NOMO-1 (cell line): ENCODE data around the gene FGF11.

ENCODE experiments used
- DNase-seq, 2 experiments: peaks; one replicate each; lab custom pipeline; 2025; ENCODE audit not compliant: unreplicated experiment in 2 of 2; lab: John Stamatoyannopoulos, UW

FGF11 gene

GRCh38 chr17:7407485-7408251 is 31.6 kb upstream of the FGF11 start, which contains the start of gene NLGN2:
Gene NLGN2, plus strand, starts transcription at chr17:7407845. Its CDS starts 411 bp downstream, at chr17:7408256.
- no peak for DNase-seq

- DNase-seq = no peak
Observed at GRCh38 chr17:7408252-7408727, 31.0 kb upstream of the FGF11 start.

GRCh38 chr17:7408863-7409262 is 30.4 kb upstream of the FGF11 start:
- DNase-seq = no peak

DNA sequence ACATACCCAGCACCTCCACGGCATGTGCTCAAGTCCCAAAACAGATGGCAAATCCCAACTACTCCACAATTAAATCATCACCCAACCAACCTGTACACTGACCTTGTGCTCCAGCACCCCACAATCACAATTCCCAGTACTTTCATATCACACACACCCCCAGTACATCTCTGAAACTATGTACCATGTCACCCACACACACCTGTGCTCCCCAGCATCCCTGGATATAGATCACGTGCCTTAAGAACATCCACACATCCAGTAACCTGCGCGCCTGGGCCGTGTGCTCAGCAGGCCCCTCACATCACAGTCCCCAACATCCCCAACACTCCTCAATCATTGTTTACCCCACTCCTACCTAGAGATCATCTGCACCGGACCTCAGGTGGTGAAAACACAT is 29.6 kb upstream of the FGF11 start:
- DNase-seq = no peak

GRCh38 chr17:7410634-7411426 is 28.5 kb upstream of the FGF11 start:
- DNase-seq = no peak

DNA sequence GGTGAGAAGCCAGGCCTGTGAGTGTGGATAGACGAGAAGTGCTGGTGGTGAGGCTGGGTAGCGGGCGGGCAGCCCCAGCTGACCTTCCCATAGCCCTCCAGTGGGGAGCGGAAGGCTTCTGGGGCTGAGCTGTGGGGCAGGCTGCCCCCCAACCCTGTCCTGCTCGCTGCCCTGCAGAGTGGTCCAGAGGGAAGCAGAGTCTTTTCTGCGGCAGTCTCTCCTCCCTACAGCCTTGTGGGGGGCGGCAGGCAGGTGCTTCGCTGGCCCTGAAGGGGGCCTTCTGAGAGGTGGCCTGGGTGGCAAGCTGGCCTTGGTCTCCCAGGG is 27.9 kb upstream of the FGF11 start:
- DNase-seq = no peak

- DNase-seq = no peak
Observed at GRCh38 chr17:7413346-7413985, 25.8 kb upstream of the FGF11 start.

DNA sequence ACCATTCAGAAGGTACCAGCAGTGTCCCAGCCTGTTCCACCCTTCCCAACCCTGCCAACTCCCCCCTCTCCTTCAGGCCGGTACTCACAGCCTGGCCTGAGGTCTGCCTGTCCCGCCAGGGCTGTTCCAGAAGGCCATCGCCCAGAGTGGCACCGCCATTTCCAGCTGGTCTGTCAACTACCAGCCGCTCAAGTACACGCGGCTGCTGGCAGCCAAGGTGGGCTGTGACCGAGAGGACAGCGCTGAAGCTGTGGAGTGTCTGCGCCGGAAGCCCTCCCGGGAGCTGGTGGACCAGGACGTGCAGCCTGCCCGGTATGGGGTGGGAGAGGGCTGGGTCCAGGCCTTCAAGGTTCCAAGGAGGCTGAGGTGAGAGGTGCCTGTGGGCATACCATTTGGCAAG is 24.5 kb upstream of the FGF11 start:
- no peak for DNase-seq

DNA sequence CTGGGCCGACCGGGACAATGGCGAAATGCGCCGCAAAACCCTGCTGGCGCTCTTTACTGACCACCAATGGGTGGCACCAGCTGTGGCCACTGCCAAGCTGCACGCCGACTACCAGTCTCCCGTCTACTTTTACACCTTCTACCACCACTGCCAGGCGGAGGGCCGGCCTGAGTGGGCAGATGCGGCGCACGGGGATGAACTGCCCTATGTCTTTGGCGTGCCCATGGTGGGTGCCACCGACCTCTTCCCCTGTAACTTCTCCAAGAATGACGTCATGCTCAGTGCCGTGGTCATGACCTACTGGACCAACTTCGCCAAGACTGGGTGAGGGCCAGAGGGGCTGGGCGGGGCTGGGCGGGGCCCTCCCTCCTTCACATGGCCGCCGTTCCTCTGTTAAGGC is 23.5 kb upstream of the FGF11 start:
- DNase-seq = no peak

DNA sequence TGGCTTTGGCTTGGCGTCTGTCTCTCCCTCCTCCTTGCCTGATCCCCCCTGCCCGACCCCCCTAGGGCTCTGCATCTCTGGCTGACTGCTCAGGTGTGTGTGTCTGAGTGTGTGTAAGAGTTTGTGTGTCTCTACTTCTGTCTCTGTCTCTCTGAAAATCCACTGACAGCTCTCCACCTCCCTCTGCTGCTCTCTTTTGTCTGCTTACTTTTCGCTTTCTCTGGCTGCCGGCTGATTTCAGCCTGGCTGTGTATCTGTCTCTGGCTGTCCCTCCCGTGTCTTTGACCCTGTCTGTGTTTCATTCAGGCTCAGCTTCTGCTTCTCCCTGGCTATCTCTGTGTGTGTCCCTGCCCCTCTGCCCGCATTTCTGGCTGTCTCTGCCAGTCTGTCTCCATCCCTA is 23.0 kb upstream of the FGF11 start:
- no peak for DNase-seq

GRCh38 chr17:7417056-7417655 is 22.2 kb upstream of the FGF11 start:
- no peak for DNase-seq

DNA sequence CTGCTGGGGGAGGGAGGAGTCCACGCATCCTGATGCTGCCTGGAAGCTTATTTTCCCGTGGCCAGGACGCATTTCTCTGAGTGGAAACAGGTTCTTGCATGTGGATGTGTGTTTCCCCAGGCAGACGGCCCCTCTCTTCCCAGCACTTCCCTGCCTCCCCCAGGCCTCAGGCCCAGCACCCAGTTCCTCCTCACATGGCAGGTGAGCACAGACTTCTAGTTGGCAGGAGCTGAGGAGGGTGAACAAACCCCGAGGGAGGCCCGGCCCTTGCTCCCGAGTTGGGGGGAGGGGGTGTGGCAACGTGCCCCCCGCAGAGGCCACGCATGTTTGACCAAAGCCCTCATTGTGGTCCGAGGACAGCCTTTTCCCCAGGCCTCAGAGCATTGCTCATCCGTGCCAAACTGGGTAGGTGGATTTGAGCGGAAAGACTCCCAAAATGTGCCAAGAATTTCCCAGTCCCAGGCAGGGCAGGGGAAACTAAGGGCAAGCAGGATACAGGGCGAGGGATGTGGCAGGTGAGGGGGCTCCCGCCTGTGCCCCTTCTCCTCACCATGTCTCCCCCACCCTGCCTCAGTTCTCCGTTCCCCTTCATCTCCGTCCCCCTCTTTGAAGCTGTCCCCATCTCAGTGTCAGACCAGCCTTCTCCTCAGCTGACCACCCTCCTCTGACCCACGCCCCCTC is 20.7 kb upstream of the FGF11 start:
- no peak for DNase-seq

DNA sequence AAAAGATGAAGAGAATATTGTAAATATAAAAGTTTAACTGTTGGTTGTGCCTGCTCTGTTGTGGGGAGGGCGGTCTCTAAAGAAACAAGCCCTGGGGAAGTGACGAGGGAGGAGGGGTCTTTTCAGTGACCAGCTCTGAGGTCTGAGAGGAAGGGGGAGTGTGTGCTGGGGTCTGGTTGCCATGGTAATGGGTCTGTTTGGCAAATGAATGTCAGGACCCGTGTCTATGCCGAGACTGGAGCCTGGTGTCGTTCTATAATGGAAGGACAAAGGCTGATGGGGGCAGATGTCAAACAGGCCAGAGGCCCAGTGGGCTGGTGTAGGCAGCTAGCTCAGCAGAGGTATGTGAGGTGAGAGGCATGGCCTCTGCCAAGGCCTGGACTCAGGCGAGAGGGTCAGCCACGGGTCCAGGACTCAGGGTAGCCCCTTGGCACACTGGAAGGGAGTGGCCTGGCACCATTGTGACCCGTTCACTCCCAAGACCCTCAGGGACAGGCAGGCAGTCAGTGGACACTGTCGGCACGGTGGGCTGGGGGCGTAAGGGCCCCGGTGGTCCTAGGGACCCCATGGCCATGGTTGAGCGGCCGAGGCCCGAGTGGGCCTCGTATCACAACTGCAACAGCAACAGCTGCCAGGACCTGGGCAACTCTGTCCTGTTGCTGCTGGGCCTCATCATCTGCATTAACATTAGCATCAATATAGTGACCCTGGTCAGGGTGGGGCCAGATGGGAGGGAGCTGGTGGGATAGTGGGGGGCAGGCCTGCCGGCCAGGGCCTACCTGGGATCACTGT is 19.3 kb upstream of the FGF11 start, which contains the start of gene SPEM1:
Gene SPEM1 (plus strand): TSS at position 506 of the 792 bp plus-strand sequence. CDS start 61 bp downstream, at position 567.
- no peak for DNase-seq

- DNase-seq = no peak
Observed at GRCh38 chr17:7421186-7421585, 18.1 kb upstream of the FGF11 start.

GRCh38 chr17:7423679-7424078 is 15.6 kb upstream of the FGF11 start:
- no peak for DNase-seq

DNA sequence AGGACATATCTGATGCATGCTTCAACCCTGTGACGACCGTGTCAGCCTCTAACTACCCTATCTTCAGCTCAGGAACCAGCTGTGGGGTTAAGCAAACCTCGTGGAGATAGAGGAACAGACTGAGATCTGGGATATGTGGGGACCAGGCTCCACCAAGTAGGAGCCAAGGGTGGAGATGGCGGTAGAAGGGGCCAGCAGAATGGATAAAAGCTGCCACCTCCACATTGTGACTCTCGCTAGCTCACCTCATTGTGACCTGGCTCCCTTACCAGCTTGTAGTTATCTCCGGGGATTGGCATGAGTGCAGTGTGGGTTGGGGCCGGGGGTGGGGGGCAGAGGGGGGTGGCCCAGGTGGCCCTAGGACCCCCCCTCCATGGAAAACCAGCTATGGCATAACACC is 14.0 kb upstream of the FGF11 start, which contains the start of gene SPEM2:
Gene SPEM2 (plus strand): TSS at position 301 of the 400 bp plus-strand sequence. CDS start 73 bp downstream, at position 374.
- DNase-seq = no peak

- no peak for DNase-seq
Observed at GRCh38 chr17:7425756-7426155, 13.6 kb upstream of the FGF11 start.

DNA sequence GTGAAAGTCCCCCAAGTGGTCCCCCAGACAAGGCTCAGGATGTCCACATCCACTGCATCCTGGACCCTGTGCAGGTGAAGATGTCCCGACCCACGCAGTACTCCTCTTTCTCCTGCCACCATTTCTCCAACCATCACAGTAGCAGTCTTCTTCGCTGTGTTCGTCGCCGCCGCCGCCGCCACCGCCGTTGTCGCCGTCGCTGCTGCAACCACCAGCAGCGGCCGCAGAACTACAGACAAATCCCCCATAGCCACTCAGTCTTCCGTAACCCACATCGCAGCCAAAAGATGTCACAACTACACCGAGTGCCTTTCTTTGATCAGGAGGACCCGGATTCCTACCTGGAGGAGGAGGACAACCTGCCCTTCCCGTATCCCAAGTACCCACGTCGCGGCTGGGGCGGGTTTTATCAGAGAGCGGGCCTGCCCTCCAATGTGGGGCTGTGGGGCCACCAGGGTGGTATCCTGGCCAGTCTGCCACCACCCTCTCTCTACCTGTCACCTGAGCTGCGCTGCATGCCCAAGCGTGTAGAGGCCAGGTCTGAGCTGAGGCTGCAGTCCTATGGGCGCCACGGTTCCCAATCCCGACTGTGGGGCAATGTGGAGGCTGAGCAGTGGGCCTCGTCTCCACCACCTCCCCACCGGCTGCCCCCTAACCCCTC is 13.0 kb upstream of the FGF11 start:
- no peak for DNase-seq

GRCh38 chr17:7426896-7427489 is 12.3 kb upstream of the FGF11 start:
- DNase-seq = no peak
